ENCODE results near the gene ERC2.

ERC2 gene

GRCh38 chr3:56467108-56467507, 1.2 kb downstream of the ERC2 start:
- Histone ChIP-seq H3K4me3 (ENCODE audit: low read length) (peak overlapping the region; percentile 90), H3K27me3 (ENCODE audit: insufficient read depth, low read length) (no peaks in the 10 kb centered on the region), H3K36me3 (ENCODE audit: insufficient read depth, low read length) (no peaks in the 10 kb centered on the region), H3K9me3 (ENCODE audit: low read length) (no peaks in the 10 kb centered on the region), H2AFZ (ENCODE audit: low read depth, low read length) (peak overlapping the region; percentile 98), H3K4me1 (ENCODE audit: insufficient read depth, low read length) (peaks cover 6% of the 10 kb centered on the region)

GRCh38 chr3:56459719-56460118, 8.5 kb downstream of the ERC2 start:
- H2AFZ ChIP-seq (ENCODE audit: low read depth, low read length): no peak overlapping the region
- H3K4me3 ChIP-seq (ENCODE audit: low read length): no peak overlapping the region
- no peaks in the 10 kb centered on the region for H3K36me3 ChIP-seq (ENCODE audit: insufficient read depth, low read length)

GRCh38 chr3:56459104-56459496, 9.2 kb downstream of the ERC2 start:
- no peaks in the 10 kb centered on the region for H3K36me3 ChIP-seq (ENCODE audit: insufficient read depth, low read length)
- no peak overlapping the region for H3K4me3 ChIP-seq (ENCODE audit: low read length)
- H2AFZ ChIP-seq (ENCODE audit: low read depth, low read length): no peak overlapping the region
- no peaks in the 10 kb centered on the region for H3K27me3 ChIP-seq (ENCODE audit: insufficient read depth, low read length)
- H3K9me3 ChIP-seq (ENCODE audit: low read length): no peaks in the 10 kb centered on the region
- peaks cover 9% of the 10 kb centered on the region for H3K4me1 ChIP-seq (ENCODE audit: insufficient read depth, low read length)

More at GRCh38 chr3:56459719-56460118, 8.5 kb downstream of the ERC2 start:
- Histone ChIP-seq H3K9me3 (ENCODE audit: low read length) (no peaks in the 10 kb centered on the region), H3K4me1 (ENCODE audit: insufficient read depth, low read length) (peaks cover 9% of the 10 kb centered on the region), H3K27me3 (ENCODE audit: insufficient read depth, low read length) (no peaks in the 10 kb centered on the region)

- peaks cover 9% of the 10 kb centered on the region for H3K4me1 ChIP-seq (ENCODE audit: insufficient read depth, low read length)
- H2AFZ ChIP-seq (ENCODE audit: low read depth, low read length): no peak overlapping the region
- no peaks in the 10 kb centered on the region for H3K36me3 ChIP-seq (ENCODE audit: insufficient read depth, low read length)
These were observed 9.7 kb downstream of the ERC2 start for GRCh38 chr3:56458496-56459103.

GRCh38 chr3:56456117-56456516, 12.2 kb downstream of the ERC2 start:
- H3K36me3 ChIP-seq (ENCODE audit: insufficient read depth, low read length): no peaks in the 10 kb centered on the region
- no peak overlapping the region for H2AFZ ChIP-seq (ENCODE audit: low read depth, low read length)
- no peak overlapping the region for H3K4me3 ChIP-seq (ENCODE audit: low read length)

More at GRCh38 chr3:56458496-56459103, 9.7 kb downstream of the ERC2 start:
- Histone ChIP-seq H3K4me3 (ENCODE audit: low read length) (no peak overlapping the region), H3K9me3 (ENCODE audit: low read length) (no peaks in the 10 kb centered on the region), H3K27me3 (ENCODE audit: insufficient read depth, low read length) (no peaks in the 10 kb centered on the region)

GRCh38 chr3:56453011-56453410, 15.3 kb downstream of the ERC2 start:
- H3K9me3 ChIP-seq (ENCODE audit: low read length): no peaks in the 10 kb centered on the region
- H3K4me3 ChIP-seq (ENCODE audit: low read length): no peak overlapping the region
- H3K4me1 ChIP-seq (ENCODE audit: insufficient read depth, low read length): no peaks in the 10 kb centered on the region
- no peak overlapping the region for H2AFZ ChIP-seq (ENCODE audit: low read depth, low read length)
- no peaks in the 10 kb centered on the region for H3K36me3 ChIP-seq (ENCODE audit: insufficient read depth, low read length)
- no peaks in the 10 kb centered on the region for H3K27me3 ChIP-seq (ENCODE audit: insufficient read depth, low read length)

More at GRCh38 chr3:56456117-56456516, 12.2 kb downstream of the ERC2 start:
- Histone ChIP-seq H3K27me3 (ENCODE audit: insufficient read depth, low read length) (no peaks in the 10 kb centered on the region), H3K9me3 (ENCODE audit: low read length) (no peaks in the 10 kb centered on the region), H3K4me1 (ENCODE audit: insufficient read depth, low read length) (peaks cover 9% of the 10 kb centered on the region)

GRCh38 chr3:56452085-56452484, 16.2 kb downstream of the ERC2 start:
- Histone ChIP-seq H2AFZ (ENCODE audit: low read depth, low read length) (no peak overlapping the region), H3K36me3 (ENCODE audit: insufficient read depth, low read length) (no peaks in the 10 kb centered on the region), H3K4me1 (ENCODE audit: insufficient read depth, low read length) (no peaks in the 10 kb centered on the region), H3K27me3 (ENCODE audit: insufficient read depth, low read length) (no peaks in the 10 kb centered on the region), H3K9me3 (ENCODE audit: low read length) (no peaks in the 10 kb centered on the region), H3K4me3 (ENCODE audit: low read length) (no peak overlapping the region)

- Histone ChIP-seq H3K4me1 (ENCODE audit: insufficient read depth, low read length) (peaks cover 8% of the 10 kb centered on the region), H3K4me3 (ENCODE audit: low read length) (no peak overlapping the region), H3K9me3 (ENCODE audit: low read length) (no peaks in the 10 kb centered on the region), H3K36me3 (ENCODE audit: insufficient read depth, low read length) (no peaks in the 10 kb centered on the region), H2AFZ (ENCODE audit: low read depth, low read length) (no peak overlapping the region), H3K27me3 (ENCODE audit: insufficient read depth, low read length) (no peaks in the 10 kb centered on the region)
These were observed 24.9 kb downstream of the ERC2 start for GRCh38 chr3:56443372-56443771.

GRCh38 chr3:56428667-56429066, 39.6 kb downstream of the ERC2 start:
- peaks cover 5% of the 10 kb centered on the region for H3K9me3 ChIP-seq (ENCODE audit: low read length)
- no peaks in the 10 kb centered on the region for H3K27me3 ChIP-seq (ENCODE audit: insufficient read depth, low read length)
- H2AFZ ChIP-seq (ENCODE audit: low read depth, low read length): no peak overlapping the region
- no peak overlapping the region for H3K4me3 ChIP-seq (ENCODE audit: low read length)
- peaks cover 6% of the 10 kb centered on the region for H3K36me3 ChIP-seq (ENCODE audit: insufficient read depth, low read length)
- no peaks in the 10 kb centered on the region for H3K4me1 ChIP-seq (ENCODE audit: insufficient read depth, low read length)

- Histone ChIP-seq H3K4me3 (ENCODE audit: low read length) (no peak overlapping the region), H3K4me1 (ENCODE audit: insufficient read depth, low read length) (no peaks in the 10 kb centered on the region), H2AFZ (ENCODE audit: low read depth, low read length) (no peak overlapping the region), H3K36me3 (ENCODE audit: insufficient read depth, low read length) (no peaks in the 10 kb centered on the region), H3K9me3 (ENCODE audit: low read length) (no peaks in the 10 kb centered on the region), H3K27me3 (ENCODE audit: insufficient read depth, low read length) (no peaks in the 10 kb centered on the region)
These were observed 43.4 kb downstream of the ERC2 start for GRCh38 chr3:56424885-56425284.

GRCh38 chr3:56424336-56424735, 43.9 kb downstream of the ERC2 start:
- no peaks in the 10 kb centered on the region for H3K27me3 ChIP-seq (ENCODE audit: insufficient read depth, low read length)
- H3K9me3 ChIP-seq (ENCODE audit: low read length): no peaks in the 10 kb centered on the region
- no peak overlapping the region for H2AFZ ChIP-seq (ENCODE audit: low read depth, low read length)
- no peaks in the 10 kb centered on the region for H3K36me3 ChIP-seq (ENCODE audit: insufficient read depth, low read length)
- H3K4me3 ChIP-seq (ENCODE audit: low read length): no peak overlapping the region
- H3K4me1 ChIP-seq (ENCODE audit: insufficient read depth, low read length): no peaks in the 10 kb centered on the region

- Histone ChIP-seq H3K9me3 (ENCODE audit: low read length) (no peaks in the 10 kb centered on the region), H3K36me3 (ENCODE audit: insufficient read depth, low read length) (no peaks in the 10 kb centered on the region), H3K4me1 (ENCODE audit: insufficient read depth, low read length) (no peaks in the 10 kb centered on the region), H2AFZ (ENCODE audit: low read depth, low read length) (no peak overlapping the region), H3K27me3 (ENCODE audit: insufficient read depth, low read length) (no peaks in the 10 kb centered on the region), H3K4me3 (ENCODE audit: low read length) (no peak overlapping the region)
These were observed 44.6 kb downstream of the ERC2 start for GRCh38 chr3:56423661-56424099.

- Histone ChIP-seq H3K9me3 (ENCODE audit: low read length) (no peaks in the 10 kb centered on the region), H3K4me3 (ENCODE audit: low read length) (no peak overlapping the region), H3K36me3 (ENCODE audit: insufficient read depth, low read length) (no peaks in the 10 kb centered on the region), H3K4me1 (ENCODE audit: insufficient read depth, low read length) (no peaks in the 10 kb centered on the region), H2AFZ (ENCODE audit: low read depth, low read length) (no peak overlapping the region), H3K27me3 (ENCODE audit: insufficient read depth, low read length) (no peaks in the 10 kb centered on the region)
These were observed 46.0 kb downstream of the ERC2 start for GRCh38 chr3:56422316-56422715.

- Histone ChIP-seq H3K36me3 (ENCODE audit: insufficient read depth, low read length) (no peaks in the 10 kb centered on the region), H2AFZ (ENCODE audit: low read depth, low read length) (no peak overlapping the region), H3K27me3 (ENCODE audit: insufficient read depth, low read length) (no peaks in the 10 kb centered on the region), H3K4me1 (ENCODE audit: insufficient read depth, low read length) (no peaks in the 10 kb centered on the region), H3K4me3 (ENCODE audit: low read length) (no peak overlapping the region), H3K9me3 (ENCODE audit: low read length) (no peaks in the 10 kb centered on the region)
These were observed 47.1 kb downstream of the ERC2 start for GRCh38 chr3:56421205-56421604.
